GM19455 (cell line): ENCODE data around the gene SLC2A10.

ENCODE experiments used
- ATAC-seq: cut with Tn5 transposase; IDR thresholded peaks from one replicate; pipeline ENCODE4 v1.9.1; 2021; ENCODE audit not compliant: unreplicated experiment

SLC2A10 gene

GRCh38 chr20:46761566-46761965, 52.1 kb downstream of the SLC2A10 start:
- ATAC-seq = no peak

DNA sequence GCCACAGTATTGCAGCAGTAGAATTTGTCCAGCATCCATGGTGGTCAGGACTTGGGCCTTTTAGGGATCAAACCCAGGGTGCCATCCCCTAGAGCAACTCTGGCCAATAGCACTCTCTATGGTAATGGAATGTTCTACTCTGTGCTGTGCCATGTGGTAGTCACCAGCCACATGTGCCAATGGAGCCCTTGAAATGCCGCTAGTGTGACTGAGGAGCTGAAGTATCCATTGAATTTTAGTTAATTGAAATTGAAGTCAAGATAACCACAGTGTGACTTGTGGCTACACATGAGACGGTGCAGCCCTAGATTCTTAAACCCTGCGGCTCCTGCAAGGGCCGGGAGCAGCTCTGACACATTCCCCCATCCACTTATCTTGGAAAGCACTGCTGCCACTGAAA, 54.6 kb downstream of the SLC2A10 start:
- ATAC-seq = no peak

GRCh38 chr20:46765506-46766120, 56.2 kb downstream of the SLC2A10 start:
- no peak for ATAC-seq

- ATAC-seq = no peak
Observed at GRCh38 chr20:46767127-46767761, 57.8 kb downstream of the SLC2A10 start.

GRCh38 chr20:46770330-46771194, 61.1 kb downstream of the SLC2A10 start:
- no peak for ATAC-seq

DNA sequence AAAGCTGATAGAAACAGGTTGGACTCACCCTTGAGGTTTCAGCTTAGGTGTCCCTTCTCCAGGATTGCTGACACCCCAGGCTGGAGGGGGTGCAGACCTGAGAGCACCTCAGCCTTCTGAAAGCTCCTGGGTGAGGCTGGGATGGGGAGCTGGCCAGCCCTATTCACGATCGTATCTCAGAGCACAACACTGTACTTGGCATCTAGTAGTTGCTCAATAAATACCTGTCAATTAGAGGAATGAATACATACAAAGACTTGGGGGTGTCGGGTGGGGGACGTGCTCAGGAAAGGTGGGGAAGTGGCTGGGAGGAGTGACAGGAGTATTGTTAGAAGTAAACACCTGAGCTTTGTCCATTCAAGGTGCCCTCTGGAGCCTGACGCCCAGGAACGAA, 61.7 kb downstream of the SLC2A10 start:
- ATAC-seq = no peak

- no peak for ATAC-seq
Observed at GRCh38 chr20:46772901-46773300, 63.5 kb downstream of the SLC2A10 start.

- no peak for ATAC-seq
Observed at GRCh38 chr20:46773680-46774079, 64.2 kb downstream of the SLC2A10 start.

GRCh38 chr20:46774236-46774635, 64.8 kb downstream of the SLC2A10 start:
- ATAC-seq = no peak

- ATAC-seq = no peak
Observed at GRCh38 chr20:46774943-46775560, 65.6 kb downstream of the SLC2A10 start.

GRCh38 chr20:46775806-46776205, 66.4 kb downstream of the SLC2A10 start:
- no peak for ATAC-seq

GRCh38 chr20:46777331-46777730, 67.9 kb downstream of the SLC2A10 start:
- no peak for ATAC-seq

- ATAC-seq = no peak
Observed at GRCh38 chr20:46779831-46780230, 70.4 kb downstream of the SLC2A10 start.

GRCh38 chr20:46784436-46785127, 75.1 kb downstream of the SLC2A10 start:
- ATAC-seq = no peak
